Stimulated activated CD4-positive, alpha-beta T cell treated with anti-CD3 and anti-CD28 coated beads, Interleukin-4, amount 100 ng/mL, for 1 hour (primary cell): ENCODE measurements around the gene PSD.

Experiments used
- DNase-seq: peaks from one replicate; pipeline ENCODE4 v3.0.0-alpha.2; 2020

The PSD gene

GRCh38 chr10:102419269-102420180 lies 940 bp upstream of the PSD start:
- peak; percentile 71 for DNase-seq

DNA sequence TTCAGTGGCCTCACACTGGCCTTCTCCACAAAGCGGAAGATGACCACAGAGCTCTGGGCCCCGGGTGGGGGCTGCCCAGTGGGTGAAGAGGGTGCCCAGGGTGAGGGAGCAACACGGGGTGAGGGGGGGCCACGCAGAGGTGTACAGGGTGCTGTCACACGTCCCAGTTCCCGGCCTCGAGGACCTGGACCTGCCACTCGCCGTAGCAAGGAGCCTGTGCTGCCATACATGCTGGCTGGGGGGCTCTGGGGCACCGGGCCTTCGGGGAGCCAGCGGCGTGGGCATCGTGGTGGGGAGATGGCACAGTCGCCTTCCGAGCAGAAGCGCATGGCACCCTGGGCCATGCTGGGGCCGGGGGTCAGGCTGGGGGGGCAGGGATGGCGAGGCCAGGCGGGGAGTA lies 1.9 kb downstream of the PSD start:
- no peak for DNase-seq

DNA sequence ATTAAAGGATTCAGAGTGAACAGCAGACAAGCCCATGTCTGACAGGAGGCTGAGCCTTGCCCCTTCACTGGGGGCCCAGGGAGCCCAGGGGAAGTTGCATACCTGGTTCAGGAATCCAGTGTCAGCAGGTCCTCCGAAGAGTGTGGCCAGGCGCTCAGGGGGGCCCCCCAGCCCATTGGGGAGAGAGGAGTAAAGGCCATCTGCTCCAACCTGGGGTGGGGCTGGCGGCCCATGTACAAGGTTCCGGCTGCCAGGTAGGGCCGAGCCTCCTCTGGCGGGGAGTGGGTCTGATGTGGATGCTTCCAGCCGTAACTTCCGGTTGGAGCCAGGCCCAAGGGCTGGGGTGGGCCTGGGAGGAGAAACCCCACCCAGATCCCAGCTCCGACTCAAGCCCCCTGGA lies 2.3 kb downstream of the PSD start:
- no peak for DNase-seq

DNA sequence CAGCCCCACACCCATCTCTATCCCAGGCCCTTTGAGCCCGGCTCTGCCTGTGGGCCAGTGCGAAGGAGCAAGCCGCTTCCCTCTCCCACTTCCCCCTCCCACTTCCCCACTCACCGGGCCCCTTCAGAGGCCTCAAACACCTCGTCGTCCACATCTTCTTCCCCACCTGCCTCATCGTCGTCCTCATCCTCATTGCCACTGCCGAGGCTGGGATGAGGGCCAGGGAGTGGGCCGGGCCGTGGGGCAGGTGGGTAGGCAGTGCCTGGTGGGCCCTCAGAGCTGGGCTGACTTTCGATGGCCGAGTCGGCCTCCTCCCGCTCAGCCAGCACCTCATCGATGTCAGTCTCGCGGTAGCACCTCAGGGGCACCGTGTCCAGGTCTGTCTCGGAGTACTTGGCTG lies 3.8 kb downstream of the PSD start:
- DNase-seq = no peak

- DNase-seq = no peak
Measured at GRCh38 chr10:102413806-102414561, 4.6 kb downstream of the PSD start.

GRCh38 chr10:102413053-102413705 lies 5.4 kb downstream of the PSD start:
- no peak for DNase-seq

GRCh38 chr10:102412293-102412692 lies 6.3 kb downstream of the PSD start:
- DNase-seq = no peak

DNA sequence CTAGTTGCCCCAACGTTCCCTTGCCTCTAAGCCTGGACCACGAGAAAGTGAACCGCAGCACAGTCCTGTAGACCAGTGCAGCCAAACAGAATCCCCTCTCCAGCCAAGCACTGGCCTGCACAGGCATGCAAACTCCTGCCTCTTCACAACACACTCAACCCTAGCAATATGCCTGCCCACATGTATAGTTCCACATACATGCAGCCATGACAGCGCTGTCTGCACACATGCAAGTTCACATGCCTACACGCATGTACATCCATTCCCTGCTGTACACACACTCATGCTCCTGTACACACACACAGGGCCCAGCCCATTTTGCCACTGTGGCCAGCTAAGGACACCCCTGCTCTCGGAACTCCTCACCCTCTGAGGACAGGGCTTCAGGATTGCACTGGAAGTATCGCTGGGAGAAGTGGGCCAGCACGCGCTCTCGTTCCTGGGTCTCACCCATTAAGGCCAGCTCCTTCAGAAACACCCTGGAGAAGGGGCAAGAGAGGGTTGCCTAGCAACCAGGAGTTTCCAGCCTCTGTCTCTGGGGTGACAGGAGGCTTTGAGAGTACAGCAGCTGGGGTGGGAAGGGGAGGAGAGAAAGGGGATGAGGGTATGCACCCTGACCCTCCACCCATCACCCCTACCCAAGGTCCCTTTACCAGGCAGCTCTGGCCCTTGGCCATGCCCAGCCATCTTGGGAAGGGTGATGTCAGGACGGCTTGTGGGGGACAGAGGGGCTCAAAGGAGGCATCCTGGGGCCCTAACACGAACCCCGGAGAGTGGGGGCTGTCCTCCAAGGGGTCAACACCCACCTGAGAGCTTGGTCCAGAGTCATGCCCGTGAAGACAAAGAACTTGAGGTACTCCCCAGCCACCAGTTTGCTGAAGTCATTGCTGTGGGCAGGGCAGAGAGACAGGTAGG lies 7.0 kb downstream of the PSD start:
- no peak for DNase-seq

- peak; percentile 76 for DNase-seq
Measured at GRCh38 chr10:102410429-102411073, 8.0 kb downstream of the PSD start.

- DNase-seq = no peak
Measured at GRCh38 chr10:102409604-102410428, 8.8 kb downstream of the PSD start.

- DNase-seq = peak; percentile 85
Measured at GRCh38 chr10:102408728-102409603, 9.6 kb downstream of the PSD start.

DNA sequence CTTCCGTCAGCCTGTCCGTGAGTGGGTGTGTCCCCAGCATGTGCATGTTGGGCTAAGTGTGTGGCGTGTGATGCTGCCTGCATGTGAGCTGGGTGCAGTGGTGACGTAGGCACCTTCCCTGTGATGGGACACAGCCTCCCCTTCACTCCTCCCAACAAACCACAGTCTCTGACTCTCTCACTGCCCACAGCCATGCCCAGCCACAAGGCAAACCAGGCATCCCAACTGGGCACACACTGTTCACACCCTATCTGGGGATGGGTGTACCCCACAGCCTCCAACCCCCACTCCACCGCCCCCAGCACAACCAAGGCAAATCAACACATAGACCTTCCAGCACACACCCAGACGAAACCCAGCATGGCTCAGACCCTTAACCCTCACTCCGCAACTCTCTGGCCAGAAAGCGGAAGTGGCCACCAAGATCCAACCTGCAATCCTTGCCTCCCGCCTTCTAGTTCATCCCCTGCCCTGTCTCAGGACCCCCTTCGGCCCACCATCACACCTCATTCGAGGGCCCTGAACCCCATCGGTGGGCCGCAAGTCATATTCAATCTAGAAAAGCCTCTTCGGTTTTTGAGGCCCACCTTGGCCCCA lies 10.4 kb downstream of the PSD start:
- no peak for DNase-seq

- no peak for DNase-seq
Measured at GRCh38 chr10:102407425-102408130, 11.0 kb downstream of the PSD start.

DNA sequence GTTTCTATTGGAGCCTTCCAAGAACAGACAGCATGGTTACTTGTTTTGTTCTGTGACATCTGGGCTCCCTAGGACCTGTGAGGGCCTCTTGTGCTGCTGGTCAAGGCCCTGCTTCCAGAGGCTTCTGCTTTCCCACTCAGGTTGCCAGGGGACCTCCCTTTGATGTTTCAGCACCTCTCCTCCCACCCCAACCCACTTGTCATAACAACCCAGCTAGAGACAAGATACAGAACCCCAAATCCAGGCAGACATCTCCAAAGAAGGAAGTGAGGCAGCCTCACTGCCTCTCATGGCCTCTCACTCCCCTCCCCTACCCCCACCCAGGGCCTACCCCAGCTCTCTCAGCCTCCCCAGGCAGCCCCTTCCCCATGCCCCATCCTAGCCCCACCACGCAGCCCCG lies 11.8 kb downstream of the PSD start:
- DNase-seq = no peak

DNA sequence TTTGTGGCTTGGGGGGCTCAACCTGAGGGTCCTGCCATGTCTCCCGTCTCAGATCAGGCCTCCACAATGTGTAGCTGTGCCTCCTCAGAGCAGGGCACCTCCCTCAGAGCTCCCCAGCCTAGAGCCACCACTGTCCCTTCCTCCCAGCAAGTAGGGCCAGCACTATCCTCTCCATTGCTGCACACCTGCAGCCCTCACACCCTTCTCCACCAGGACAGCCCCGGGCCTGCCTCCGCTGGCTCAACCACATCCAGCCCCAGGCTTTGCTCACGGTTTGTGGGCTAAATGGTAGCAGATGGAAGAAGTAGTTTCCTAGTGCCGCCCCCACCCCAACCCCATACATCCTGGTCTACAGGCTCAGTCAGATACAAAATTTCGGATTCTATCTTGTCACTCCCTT lies 13.0 kb downstream of the PSD start:
- DNase-seq = no peak

DNA sequence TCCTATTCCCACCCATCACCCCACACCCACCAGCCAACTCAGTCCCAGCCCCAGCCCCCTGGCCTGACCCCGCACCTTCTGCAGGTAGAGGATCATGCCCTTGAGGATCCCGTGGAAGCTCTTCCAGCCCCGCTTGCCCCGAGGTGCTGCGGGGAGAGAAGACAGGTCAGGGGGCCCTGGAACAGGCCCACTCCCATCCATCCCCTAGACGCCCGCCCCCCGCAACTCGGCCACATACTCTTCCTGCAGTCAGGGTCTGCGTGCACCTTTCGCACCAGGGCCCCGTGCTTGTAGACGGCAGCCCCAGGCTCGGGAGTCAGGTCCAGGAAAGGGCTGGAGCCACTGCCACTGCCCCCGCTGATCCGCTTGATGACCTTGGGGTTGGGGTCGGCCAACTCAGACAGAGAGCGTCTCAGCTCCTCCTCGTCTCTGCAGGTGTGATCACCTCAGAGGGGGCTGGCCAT lies 13.4 kb downstream of the PSD start:
- no peak for DNase-seq

DNA sequence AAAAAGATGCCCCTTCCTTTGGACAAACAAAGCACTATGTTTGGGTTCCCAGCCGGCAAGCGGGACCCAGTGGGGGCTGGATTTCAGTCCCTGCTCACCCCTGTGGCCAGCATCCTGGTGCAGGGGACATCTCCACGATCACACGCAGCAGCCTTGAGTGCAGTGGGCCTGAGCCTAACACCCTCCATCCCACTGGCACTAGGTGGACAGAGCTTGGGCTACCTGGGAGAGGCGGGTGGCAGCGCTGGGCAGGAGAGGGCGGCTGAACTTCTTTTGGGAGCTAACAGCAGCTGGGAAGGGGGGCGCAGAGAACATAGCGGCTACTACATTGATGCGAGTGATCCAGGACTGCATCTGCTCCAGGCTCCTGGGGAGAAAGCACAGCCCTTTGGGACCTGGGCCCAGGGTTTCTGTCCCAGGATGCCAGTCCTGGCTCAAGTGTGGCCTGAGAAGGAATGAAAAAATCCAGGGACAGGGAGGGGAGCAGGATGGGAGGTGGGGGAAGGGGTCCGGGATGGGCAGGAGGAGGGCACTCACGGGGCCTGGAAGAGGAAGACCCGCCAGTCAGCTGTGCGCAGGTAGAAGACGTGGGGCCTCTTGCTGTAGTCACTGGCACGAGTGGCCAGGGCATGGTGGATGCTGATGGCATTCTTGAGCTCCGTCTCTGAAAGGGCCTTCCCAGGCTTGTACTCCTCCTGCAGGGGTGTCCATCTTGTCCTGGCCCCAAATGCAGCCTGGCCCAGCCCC lies 14.1 kb downstream of the PSD start:
- DNase-seq = no peak

- DNase-seq = no peak
Measured at GRCh38 chr10:102403115-102403514, 15.5 kb downstream of the PSD start.
